OCI-LY7 (cell line): Measurements from ENCODE around the gene VSIG10L2.

Source experiments
- EZH2phosphoT487 ChIP-seq: fragments of 200-600 bp; sonication (generic); IDR thresholded peaks from 2 replicates; pipeline ENCODE4 v1.6.1; 2018; ENCODE audit warnings: low read depth, borderline replicate concordance, mild to moderate bottlenecking, mixed run types, antibody characterized with exemption, low read length, moderate library complexity, mixed read lengths
- TF ChIP-seq, protein P1 (sequence below): fragments of 200-600 bp; sonication (generic); conservative IDR thresholded peaks from 2 replicates; pipeline ENCODE4 v1.5.1; 2014; ENCODE audit warnings: mild to moderate bottlenecking, antibody characterized with exemption, low read length, moderate library complexity, mixed read lengths

DNA sequence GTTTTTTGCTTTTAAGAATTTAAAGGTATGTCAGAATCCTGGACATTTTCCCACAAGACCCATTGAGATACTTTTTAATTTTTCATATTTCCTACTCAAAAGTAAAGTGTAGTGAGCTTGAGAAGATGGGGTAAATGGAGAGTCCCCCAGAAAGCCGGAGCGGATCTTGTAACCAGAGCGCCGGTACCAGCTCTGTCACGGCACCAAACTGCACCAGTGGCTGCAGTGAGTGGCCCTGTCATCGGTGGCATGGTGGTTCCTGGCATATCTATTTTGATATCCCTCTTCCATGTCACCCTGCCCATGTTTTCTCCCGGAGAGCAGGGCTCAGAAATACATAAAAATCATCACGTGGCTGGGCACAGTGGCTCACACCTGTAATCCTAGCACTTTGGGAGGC, 22.2 kb upstream of the VSIG10L2 start:
- TF ChIP-seq, protein P1, sequence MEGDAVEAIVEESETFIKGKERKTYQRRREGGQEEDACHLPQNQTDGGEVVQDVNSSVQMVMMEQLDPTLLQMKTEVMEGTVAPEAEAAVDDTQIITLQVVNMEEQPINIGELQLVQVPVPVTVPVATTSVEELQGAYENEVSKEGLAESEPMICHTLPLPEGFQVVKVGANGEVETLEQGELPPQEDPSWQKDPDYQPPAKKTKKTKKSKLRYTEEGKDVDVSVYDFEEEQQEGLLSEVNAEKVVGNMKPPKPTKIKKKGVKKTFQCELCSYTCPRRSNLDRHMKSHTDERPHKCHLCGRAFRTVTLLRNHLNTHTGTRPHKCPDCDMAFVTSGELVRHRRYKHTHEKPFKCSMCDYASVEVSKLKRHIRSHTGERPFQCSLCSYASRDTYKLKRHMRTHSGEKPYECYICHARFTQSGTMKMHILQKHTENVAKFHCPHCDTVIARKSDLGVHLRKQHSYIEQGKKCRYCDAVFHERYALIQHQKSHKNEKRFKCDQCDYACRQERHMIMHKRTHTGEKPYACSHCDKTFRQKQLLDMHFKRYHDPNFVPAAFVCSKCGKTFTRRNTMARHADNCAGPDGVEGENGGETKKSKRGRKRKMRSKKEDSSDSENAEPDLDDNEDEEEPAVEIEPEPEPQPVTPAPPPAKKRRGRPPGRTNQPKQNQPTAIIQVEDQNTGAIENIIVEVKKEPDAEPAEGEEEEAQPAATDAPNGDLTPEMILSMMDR = no peak
- no peak for TF ChIP-seq EZH2phosphoT487
